Erythroblast (primary cell): ENCODE results near the gene CFAP107.

Experiments
- GATA1 ChIP-seq: IDR thresholded peaks from 2 replicates; pipeline ENCODE4 v1.6.1; 2011; ENCODE audit warnings: low read depth, mild to moderate bottlenecking, control low read depth, low read length, moderate library complexity
- POLR2A ChIP-seq: IDR thresholded peaks from 2 replicates; pipeline ENCODE4 v1.6.1; 2011; ENCODE audit warnings: mild to moderate bottlenecking, low read length

DNA sequence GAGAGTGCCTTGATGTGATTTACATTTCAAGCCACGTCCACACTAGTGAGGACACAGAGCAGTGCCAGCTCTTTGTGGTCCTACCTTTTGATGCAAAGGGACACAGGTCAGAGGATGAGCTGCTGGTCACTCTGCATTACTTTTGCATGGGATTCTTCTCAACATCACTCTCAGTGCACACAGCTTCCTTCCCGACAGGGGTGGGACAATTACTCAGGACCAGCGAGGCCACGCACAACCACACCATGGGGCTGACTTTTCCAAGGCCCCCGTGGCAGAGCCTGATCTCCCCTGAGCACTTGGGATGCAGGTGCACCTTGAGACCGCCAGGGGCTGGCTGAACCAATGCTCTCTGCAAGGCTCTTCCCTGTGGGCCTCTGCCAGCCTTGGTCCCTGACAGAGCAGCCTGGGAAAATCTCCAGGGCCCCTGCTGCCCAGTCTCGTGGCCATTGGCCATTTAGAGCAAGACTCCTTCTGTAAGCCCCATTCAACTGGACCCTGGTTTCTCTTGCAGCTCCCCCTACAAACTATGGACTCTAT is 14.3 kb downstream of the CFAP107 start:
- TF ChIP-seq POLR2A (no peak), GATA1 (no peak)
